ENCODE data around the gene CRHR1.

CRHR1 gene

DNA sequence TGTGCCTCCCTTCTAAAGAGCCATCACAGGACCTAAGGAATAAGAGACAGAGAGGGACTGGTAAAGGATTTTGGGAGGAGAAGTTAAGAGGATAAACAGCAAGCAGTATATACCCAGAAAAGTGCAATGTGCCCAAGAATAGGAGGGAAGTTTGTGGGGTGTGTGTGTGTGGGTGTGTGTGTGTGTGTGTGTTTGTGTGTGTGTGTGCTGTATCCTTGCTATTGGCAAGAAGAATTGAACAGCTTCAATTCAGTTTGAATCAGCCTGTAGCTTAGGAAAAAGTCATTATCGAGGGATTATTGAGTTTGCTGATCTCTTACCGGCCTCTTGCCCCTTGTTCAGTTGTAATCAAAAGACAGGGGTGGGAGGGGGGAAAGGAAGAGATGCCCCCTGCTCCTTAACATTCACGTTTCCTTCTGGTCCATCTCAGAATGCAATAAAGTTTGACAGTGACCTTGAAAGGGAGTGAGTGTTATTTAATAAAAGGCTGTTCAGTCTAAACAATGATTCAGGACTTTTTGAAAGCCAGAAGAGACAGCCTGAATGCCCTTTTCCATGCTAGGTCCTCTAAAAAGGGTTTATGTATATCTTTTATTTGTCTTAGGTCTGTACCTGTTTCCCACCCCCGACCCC, 86.3 kb downstream of the CRHR1 start:
- no peak for DNase-seq

- no peak for DNase-seq
Observed at GRCh38 chr17:45871718-45872117, 87.6 kb downstream of the CRHR1 start.

GRCh38 chr17:45873728-45874127, 89.6 kb downstream of the CRHR1 start:
- DNase-seq, result no peak

GRCh38 chr17:45874151-45874550, 90.0 kb downstream of the CRHR1 start:
- no peak for DNase-seq

DNA sequence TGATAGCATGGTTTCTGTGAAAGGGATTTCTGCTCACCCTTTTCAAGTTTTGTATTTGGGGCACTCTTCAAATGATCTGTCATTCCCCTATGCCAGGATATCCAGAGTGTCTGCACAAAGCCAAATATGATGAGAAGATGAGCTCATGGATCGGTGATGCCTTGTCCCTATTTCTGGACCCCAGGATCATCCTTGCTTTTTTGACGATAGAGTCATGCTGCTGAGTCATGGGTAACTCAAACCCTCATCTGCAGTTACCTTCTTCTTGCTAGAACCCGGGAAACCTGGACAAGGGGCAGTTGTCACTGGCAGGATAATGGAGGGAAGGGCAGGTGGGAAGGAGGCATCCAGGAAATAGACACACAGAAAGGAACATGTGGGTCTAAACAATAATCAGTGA, 92.4 kb downstream of the CRHR1 start:
- no peak for DNase-seq

DNA sequence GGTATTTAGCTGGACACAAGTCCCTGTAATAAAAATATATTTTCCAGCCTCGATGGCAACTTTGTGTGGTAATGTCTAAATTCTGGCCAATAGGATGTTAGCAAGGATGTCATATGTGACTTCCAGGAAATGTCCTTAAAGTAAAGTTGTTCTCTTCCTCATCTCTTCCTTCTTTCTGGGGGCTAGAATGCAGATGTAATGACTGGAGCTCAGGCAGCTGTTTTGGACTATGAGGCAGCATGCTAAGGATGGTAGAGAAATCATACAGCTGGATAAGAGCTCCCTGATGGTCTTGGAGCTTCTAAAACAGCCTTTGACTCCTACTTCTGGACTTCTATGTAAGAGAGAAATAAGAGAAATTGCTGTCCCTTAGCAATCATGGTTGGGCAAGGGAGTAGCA, 93.3 kb downstream of the CRHR1 start:
- DNase-seq, result no peak

GRCh38 chr17:45883063-45883462, 98.9 kb downstream of the CRHR1 start:
- DNase-seq, result no peak

All from femur (tissue), 1 donor.